ENCODE data around the gene C5orf58.

DNA sequence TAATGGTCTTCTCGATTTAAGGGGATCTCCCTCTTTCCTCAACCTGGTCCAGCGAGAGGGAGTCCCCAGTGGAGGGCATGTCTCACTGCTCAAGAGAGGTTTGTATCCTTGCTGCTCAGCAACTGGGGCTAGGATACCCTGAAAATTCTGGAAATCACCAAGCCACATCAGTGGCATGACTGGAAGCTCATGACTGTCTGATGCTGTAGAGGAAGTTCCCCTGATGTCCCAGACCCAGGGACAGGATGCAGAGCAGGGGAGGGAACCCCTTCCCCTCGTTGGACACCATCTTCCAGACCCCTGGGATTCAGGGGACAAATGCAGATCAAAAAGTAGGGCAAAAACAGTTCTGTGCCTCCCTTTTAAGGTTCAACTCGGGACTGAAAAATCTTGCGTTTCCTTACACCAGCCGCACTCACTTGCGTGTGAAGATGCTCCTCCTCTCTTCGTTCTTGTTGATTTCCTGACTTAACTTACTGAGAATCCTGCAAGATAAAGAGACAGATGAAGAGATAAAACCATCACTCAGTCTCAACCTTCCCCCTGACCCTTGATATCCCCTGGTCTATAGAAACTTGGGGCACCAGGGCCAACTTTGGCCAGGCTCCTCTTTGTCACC, 42.7 kb downstream of the C5orf58 start:
- TF ChIP-seq, protein P1, sequence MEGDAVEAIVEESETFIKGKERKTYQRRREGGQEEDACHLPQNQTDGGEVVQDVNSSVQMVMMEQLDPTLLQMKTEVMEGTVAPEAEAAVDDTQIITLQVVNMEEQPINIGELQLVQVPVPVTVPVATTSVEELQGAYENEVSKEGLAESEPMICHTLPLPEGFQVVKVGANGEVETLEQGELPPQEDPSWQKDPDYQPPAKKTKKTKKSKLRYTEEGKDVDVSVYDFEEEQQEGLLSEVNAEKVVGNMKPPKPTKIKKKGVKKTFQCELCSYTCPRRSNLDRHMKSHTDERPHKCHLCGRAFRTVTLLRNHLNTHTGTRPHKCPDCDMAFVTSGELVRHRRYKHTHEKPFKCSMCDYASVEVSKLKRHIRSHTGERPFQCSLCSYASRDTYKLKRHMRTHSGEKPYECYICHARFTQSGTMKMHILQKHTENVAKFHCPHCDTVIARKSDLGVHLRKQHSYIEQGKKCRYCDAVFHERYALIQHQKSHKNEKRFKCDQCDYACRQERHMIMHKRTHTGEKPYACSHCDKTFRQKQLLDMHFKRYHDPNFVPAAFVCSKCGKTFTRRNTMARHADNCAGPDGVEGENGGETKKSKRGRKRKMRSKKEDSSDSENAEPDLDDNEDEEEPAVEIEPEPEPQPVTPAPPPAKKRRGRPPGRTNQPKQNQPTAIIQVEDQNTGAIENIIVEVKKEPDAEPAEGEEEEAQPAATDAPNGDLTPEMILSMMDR (IDR thresholded peaks at IDR 0.05) = no peak
- TF ChIP-seq EZH2 (IDR thresholded peaks at IDR 0.05; ENCODE audit: borderline replicate concordance, insufficient read depth, low read depth, low read length, poor library complexity, severe bottlenecking) = no peak

Data from B cell (primary cell).